Epidermal melanocyte (primary cell): Measurements from ENCODE around the gene RTTN.

ENCODE experiments used
- DNase-seq: peaks from one replicate; pipeline ENCODE4 v3.0.0; 2011; ENCODE audit warnings: low spot score; ENCODE audit not compliant: insufficient read length

The RTTN gene

DNA sequence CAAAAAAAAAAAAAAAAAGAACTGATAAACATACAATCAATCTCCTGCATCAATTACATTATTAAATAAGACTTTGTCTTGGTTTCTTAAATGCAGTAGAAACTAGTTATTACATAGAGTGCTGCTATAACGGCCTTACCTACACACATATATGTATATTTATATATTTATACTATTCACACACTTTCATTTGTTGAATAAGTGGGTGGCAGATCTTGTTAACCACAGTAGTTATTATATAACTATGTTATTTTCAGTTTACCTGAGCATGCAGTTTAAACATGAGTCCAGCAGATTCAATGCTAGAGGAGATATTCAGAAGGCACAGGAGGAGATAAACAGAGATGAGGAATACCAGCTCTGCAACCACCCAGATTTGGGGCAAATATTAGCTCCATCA, 176.3 kb downstream of the RTTN start:
- DNase-seq, result no peak

DNA sequence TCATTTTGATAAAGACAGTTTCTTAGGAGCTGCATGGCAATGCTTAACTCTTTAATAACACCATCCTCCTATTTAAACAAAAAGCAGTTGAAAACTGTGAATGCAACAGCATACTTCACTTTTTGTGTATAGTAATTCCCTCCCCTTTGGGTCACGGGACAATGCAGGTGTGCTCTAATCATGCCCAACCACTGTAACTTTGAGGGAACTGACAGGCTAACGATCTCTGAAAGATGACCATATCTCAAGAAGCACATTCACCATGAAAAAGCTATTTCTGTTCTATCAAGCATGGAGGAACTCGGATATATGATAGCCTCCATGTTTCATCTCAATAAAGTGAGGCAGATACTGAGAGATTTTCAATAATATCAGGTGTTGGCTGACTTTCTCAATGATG, 176.8 kb downstream of the RTTN start:
- no peak for DNase-seq

DNA sequence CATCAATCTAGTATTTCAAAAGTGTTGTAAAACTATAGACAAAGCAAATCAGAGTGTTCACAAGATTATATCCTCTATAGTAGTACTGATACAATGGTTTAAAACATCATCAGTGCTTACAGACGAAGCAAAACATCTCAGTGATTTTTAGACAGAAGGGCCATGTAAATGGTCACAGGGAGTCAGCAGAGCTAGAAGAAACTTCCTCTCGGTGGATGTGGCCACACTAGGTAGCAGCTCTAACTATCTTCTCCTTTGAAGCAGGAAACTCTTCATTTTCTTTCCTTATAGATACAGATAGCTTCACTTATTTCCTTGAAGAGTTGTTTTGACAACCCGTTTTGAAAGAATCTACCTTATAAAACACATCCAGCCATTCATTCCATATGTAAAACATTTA, 177.4 kb downstream of the RTTN start:
- no peak for DNase-seq

GRCh38 chr18:70025580-70025979, 179.9 kb downstream of the RTTN start:
- DNase-seq, result no peak

GRCh38 chr18:70024829-70025228, 180.7 kb downstream of the RTTN start:
- DNase-seq, result no peak

DNA sequence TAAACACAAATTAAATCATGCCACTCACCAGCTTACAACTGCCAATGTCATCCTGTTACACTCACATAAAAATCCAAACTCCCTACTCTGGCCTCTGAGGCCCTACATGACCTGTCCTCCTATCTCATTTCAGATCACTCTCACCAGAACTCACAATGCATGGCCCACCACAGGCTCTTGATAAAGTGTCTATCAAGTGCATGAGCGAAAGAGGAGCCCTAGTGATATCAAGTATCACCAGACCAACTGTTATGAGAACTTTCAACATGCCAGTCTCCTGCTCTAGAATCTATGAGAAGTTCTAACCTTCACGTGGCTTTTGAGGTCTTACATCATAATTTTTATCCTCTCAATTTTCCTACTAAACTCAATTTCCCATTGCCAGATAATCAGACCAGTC, 181.4 kb downstream of the RTTN start:
- DNase-seq, result no peak

DNA sequence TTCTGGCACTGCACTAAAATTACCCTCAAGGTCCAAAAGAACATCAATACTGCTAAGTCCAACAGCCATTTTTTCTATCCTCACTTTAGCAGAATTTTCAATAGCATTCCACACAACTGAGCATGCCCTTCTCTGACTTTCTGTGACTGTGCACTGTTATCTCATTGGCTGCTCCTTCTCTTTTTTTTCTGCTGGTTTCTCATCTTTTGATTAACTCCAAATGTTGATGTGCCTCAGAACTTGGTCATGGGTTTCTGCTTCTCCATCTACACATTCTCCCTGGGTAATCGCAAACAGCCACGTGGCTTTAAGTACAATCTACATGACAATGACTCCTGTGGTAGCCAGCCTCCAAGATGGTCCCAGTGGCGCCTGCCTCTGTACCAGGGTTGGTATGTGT, 182.9 kb downstream of the RTTN start:
- DNase-seq, result no peak

DNA sequence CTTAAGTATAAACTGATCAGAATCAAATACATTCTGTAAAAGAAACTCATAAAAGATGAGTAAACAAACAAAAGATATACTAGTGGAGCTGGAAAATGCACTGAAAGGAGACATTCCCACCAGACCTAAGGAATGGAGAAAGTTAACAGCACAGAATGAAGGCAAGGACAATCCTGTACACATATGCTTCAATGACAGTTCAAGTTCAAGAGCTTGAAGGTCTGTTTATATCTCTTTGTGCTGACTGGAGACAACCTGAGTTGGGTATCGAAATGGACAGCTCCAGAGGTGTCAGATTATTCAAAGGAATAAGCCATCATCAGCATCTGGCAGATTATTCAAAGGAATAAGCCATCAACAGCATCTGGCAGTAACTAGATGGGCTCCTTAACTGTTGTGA, 184.0 kb downstream of the RTTN start:
- DNase-seq, result no peak

DNA sequence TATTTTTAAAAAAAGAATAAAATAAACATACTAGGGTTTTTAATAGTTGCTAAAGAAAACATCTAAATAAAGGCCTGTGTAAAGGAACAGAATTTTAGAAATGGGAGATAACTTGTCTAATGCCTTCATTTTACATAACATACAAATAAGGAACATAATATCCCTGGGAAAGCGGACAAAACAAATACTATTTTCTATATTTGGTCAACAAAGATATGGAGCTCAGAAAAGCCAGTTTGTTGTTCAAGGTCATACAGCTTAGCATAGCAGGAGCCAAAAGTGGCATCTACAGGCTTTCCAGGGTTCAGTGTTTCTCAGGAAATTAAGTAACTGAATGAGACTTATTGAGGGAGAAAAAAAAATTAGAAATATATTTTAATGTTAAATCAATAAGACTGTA, 184.4 kb downstream of the RTTN start:
- DNase-seq, result no peak

GRCh38 chr18:70019991-70020390, 185.5 kb downstream of the RTTN start:
- no peak for DNase-seq

- no peak for DNase-seq
Observed at GRCh38 chr18:70019136-70019535, 186.4 kb downstream of the RTTN start.

GRCh38 chr18:70015127-70015526, 190.4 kb downstream of the RTTN start:
- no peak for DNase-seq

DNA sequence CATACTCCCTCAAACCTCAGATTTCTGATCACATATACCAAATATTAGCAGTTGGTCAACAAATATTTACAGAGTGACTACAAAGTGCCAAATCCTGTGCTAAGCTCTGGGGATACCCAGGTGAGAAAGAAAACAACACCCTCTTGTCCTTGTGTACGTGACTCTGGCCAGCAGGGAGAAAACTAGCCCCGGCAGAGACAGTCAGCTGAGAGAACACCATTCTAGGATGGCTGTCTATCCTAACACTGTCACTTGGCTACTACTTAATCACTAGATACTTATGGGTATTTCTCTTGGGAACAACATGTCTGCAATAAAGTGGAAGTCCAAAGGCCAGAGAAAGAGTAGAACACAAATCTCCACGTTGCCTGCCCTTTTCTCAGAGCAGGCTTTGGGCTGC, 199.9 kb downstream of the RTTN start:
- DNase-seq, result no peak

DNA sequence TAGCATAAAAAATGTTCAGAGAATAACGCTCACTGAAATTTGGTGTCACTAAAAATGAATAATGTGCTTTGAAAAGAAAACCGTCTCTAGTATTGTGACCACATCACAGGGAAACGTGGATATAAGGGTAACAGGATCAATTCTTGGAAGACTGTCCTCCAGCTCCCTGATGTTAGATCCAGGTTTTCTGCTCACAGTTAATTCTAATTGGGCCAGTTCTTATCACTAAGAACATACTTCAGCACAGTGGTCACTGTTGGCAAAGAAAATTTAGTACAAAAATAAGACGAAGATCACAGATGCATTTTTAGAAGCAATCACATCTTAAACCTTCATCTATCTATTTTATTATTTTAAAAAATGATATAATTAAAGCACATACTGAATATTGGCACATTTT, 200.8 kb downstream of the RTTN start:
- no peak for DNase-seq

DNA sequence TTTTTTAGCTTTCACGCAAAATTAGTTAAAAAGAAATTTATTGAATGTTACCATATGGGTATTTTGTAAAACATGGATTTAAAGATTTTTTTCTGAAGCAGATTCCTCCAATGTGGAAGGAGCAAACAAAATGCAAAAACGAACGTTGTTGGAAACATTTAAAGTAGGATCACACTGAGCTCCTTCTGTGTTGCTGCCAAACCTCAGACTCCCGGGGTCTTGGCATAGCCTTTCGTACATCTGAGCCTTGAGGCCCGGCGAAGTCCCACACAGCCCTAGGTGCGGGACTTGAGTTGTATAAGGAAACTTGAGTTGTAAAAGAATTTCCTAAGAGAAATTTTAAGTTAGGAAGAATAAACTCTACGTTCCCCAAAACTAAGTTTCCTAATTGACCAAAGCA, 205.8 kb downstream of the RTTN start:
- DNase-seq, result no peak

- DNase-seq, result no peak
Observed at GRCh38 chr18:69998523-69998987, 206.9 kb downstream of the RTTN start.

DNA sequence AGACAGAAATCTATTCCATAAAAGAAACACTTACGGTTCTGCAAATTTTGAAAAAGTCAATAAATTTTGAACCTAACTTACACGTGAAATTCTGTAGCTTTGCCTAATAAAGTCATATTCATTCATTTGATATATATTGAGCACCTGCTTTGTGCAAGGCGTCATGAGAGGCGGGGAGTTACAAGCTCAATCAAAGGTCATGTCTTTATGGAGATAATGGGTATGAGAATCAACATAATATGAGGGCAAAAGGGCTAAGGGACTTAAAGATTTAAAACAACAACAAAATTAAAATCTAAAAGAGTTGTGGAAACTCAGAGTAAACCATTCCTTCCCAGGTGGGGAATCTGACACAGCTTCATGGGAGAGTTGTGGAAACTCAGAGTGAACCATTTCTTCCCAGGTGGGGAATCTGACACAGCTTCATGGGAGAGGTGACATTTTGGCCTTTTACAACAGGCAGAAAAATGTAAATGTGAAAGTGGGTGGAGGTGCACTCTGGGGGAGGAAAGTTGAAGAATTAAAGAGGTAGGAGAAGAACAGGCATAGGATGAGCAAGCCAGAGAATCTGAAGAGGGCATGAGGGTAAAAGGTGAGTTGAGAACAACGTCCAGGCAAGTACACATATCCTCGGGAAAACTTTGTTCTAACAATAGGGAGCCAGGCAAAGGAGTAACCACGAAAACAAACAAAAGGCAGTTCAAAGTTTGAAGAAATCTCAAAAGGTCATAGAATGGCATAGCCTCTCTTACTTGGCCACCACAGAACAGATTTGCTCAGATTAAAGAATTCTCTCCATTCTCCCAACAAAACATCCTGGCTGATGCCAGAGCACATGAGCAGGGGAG, 208.3 kb downstream of the RTTN start:
- no peak for DNase-seq

DNA sequence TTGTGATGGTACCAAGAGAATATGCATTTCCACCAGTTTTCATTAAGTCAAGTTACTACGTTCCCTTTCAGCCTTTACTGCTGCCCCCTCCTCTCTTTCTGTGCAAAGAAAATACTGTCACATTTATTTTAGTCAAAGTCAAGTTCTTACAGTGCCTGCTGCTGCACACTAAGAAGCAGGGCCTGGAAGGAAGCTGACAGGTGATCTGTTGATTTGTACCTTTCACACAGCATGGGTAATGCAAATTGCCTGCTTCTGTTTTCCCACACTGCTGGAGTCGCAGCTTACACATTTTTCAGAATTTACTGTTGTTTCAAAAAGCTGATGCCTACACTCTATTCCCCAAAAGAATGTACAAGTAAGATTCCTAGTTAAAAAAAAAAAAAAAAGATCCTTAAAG, 209.1 kb downstream of the RTTN start:
- DNase-seq, result no peak

DNA sequence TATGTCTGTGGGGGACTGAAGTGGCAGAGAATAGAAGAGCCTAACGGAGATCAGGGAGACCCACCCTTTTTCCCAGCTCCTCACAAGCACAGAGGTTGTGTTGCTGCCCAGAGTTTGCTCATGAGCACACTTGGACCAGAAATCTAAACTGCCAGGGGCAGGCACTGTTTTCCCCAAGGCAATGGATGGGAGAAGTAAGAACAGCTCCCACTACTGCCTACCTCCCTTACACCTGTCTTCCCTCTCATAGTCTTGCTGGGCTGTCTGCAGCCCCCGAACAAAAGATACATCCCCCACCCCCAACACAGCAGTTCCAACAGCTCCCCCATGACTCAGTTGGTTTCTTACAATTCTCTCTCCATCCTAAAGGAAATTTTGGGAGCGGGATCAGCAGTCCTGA, 209.7 kb downstream of the RTTN start:
- DNase-seq, result no peak

DNA sequence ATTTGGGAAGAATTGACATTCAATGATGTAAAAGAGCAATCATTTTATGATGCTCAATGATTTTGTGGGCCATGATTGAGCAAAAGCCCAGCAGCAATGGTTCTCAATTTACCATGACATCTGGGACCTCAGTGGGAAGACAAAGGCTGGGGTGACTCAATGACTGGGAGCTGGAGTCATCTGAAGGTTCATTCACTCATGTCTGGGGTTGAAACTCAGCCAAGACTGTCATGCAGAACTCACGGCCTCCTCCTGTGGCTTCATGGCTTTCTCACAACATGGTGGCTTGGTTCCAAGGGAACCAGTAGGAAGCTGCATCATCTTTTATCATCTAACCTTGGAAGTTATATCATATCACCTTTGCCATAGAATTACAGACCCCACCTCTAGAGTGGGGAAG, 212.7 kb downstream of the RTTN start:
- no peak for DNase-seq

DNA sequence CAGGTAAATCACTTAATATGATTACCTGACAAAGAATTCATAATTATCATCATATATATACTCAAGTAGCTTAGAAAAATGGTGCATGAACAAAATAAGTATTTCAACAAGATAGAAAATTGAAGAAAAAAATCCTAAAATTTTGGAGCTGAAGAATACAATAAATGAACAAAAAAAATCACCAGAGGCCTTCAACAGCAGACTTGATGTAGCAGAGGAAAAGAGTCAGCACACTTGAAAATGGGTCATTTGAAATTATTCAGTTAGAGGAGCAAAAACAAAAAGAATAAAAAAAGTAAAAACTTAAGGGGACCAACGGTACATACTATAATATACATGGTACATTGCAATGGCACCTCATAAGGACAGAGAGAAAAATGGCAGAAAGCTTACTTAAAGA, 217.6 kb downstream of the RTTN start:
- DNase-seq, result no peak

- DNase-seq, result no peak
Observed at GRCh38 chr18:69985239-69985638, 220.2 kb downstream of the RTTN start.

- DNase-seq, result no peak
Observed at GRCh38 chr18:69982417-69982816, 223.1 kb downstream of the RTTN start.

- DNase-seq, result no peak
Observed at GRCh38 chr18:69981948-69982347, 223.5 kb downstream of the RTTN start.
